ENCODE data around the gene KCNMB2. TPM values are rescaled to one million over a fixed set of nuclear protein-coding genes. Genes with fewer than 3 reads are reported as not detected.

Gene KCNMB2
- polyA plus RNA-seq, 1 donor (not counting 4 experiments of a cell fraction or from before 2014, with no cell fraction given), result not detected

DNA sequence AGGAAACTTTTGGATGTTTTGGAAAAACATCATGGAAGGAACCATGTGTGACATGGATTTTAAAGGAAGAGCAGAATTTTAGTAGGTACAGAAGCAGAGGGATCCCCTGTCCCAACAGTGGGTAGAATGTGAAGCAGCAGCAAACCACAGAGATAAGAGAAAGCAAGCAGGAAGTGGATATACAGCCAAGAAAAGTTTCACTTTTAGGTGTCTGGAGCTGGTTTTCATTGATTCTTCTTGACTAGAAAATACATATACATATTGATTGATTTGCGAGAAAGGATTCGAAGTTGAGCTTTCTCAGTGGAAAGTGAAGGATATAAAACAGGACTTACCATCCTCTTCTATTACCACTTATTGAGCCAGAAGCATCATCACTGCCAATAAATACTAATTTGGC lies 133.5 kb downstream of the KCNMB2 start:
- Histone ChIP-seq H3K27me3 (ENCODE audit: control insufficient read depth, extremely low read depth, insufficient read depth, low read length) (no peaks in the 10 kb centered on the region), H3K36me3 (ENCODE audit: control insufficient read depth in 2 of 2, extremely low read depth in 1 of 2, insufficient read depth in 2 of 2, low read length in 2 of 2) (no peaks in the 10 kb centered on the region), H3K9ac (ENCODE audit: control insufficient read depth, extremely low read depth, insufficient read depth, low read length) (no peak overlapping the region), H3K9me3 (ENCODE audit: control insufficient read depth, low read depth, low read length) (no peaks in the 10 kb centered on the region), H3K9me1 (ENCODE audit: control insufficient read depth, extremely low read depth, insufficient read depth, low read length) (no peaks in the 10 kb centered on the region), H3K4me1 (ENCODE audit: control insufficient read depth, extremely low read depth, insufficient read depth, low read length) (peaks cover 17% of the 10 kb centered on the region), H3K4me2 (ENCODE audit: control insufficient read depth, extremely low read depth, insufficient read depth, low read depth, low read length) (no peak overlapping the region), H3K79me2 (ENCODE audit: control insufficient read depth, insufficient read depth, low read length) (no peaks in the 10 kb centered on the region), H3K27ac (ENCODE audit: control insufficient read depth, insufficient read depth, low read length) (no peak overlapping the region), H2AFZ (ENCODE audit: control insufficient read depth, low read length) (peak overlapping the region; percentile 24), H3K4me3 (ENCODE audit: control insufficient read depth in 2 of 3, extremely low read depth in 1 of 3, insufficient read depth in 2 of 3, low read depth in 1 of 3, low read length in 3 of 3) (no peak overlapping the region), H4K20me1 (ENCODE audit: control insufficient read depth, extremely low read depth, insufficient read depth, low read length) (no peaks in the 10 kb centered on the region)
- TF ChIP-seq, protein P1, sequence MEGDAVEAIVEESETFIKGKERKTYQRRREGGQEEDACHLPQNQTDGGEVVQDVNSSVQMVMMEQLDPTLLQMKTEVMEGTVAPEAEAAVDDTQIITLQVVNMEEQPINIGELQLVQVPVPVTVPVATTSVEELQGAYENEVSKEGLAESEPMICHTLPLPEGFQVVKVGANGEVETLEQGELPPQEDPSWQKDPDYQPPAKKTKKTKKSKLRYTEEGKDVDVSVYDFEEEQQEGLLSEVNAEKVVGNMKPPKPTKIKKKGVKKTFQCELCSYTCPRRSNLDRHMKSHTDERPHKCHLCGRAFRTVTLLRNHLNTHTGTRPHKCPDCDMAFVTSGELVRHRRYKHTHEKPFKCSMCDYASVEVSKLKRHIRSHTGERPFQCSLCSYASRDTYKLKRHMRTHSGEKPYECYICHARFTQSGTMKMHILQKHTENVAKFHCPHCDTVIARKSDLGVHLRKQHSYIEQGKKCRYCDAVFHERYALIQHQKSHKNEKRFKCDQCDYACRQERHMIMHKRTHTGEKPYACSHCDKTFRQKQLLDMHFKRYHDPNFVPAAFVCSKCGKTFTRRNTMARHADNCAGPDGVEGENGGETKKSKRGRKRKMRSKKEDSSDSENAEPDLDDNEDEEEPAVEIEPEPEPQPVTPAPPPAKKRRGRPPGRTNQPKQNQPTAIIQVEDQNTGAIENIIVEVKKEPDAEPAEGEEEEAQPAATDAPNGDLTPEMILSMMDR (optimal IDR thresholded peaks at IDR 0.05 in 1 of 3, IDR thresholded peaks at IDR 0.05 in 1 of 3, conservative IDR thresholded peaks at IDR 0.05 in 1 of 3; ENCODE audit: extremely low read depth in 1 of 3, insufficient read depth in 2 of 3, low read length in 3 of 3), result no peak
- no peak for TF ChIP-seq EZH2 (IDR thresholded peaks at IDR 0.05; ENCODE audit: low read length)
- no peak for DNase-seq (ENCODE audit: low read depth, low spot score)
- FAIRE-seq, result no peak
- dilution Hi-C loops (cut with MboI; ENCODE audit: extremely low pct_ligation_motif_present, low sequenced_read_pairs), result no loop called here

- H3K27ac ChIP-seq (ENCODE audit: control insufficient read depth, insufficient read depth, low read length), result peak overlapping the region; percentile 74
- no peaks in the 10 kb centered on the region for H3K9me1 ChIP-seq (ENCODE audit: control insufficient read depth, extremely low read depth, insufficient read depth, low read length)
- FAIRE-seq, result peak; percentile 44
- no peaks in the 10 kb centered on the region for H4K20me1 ChIP-seq (ENCODE audit: control insufficient read depth, extremely low read depth, insufficient read depth, low read length)
- peak overlapping the region; percentile 55 for H3K9ac ChIP-seq (ENCODE audit: control insufficient read depth, extremely low read depth, insufficient read depth, low read length)
- H3K4me2 ChIP-seq (ENCODE audit: control insufficient read depth, extremely low read depth, insufficient read depth, low read depth, low read length), result peak overlapping the region; percentile 62
- no peaks in the 10 kb centered on the region for H3K27me3 ChIP-seq (ENCODE audit: control insufficient read depth, extremely low read depth, insufficient read depth, low read length)
- H3K9me3 ChIP-seq (ENCODE audit: control insufficient read depth, low read depth, low read length), result no peaks in the 10 kb centered on the region
- H3K79me2 ChIP-seq (ENCODE audit: control insufficient read depth, insufficient read depth, low read length), result no peaks in the 10 kb centered on the region
- peaks cover 17% of the 10 kb centered on the region for H3K4me1 ChIP-seq (ENCODE audit: control insufficient read depth, extremely low read depth, insufficient read depth, low read length)
- peak overlapping the region; percentile 4 for H2AFZ ChIP-seq (ENCODE audit: control insufficient read depth, low read length)
- DNase-seq (ENCODE audit: low read depth, low spot score), result no peak
- TF ChIP-seq, protein P1 (optimal IDR thresholded peaks at IDR 0.05 in 1 of 3, IDR thresholded peaks at IDR 0.05 in 1 of 3, conservative IDR thresholded peaks at IDR 0.05 in 1 of 3; ENCODE audit: extremely low read depth in 1 of 3, insufficient read depth in 2 of 3, low read length in 3 of 3), result no peak
- TF ChIP-seq EZH2 (IDR thresholded peaks at IDR 0.05; ENCODE audit: low read length), result no peak
- peak overlapping the region in 1 of 3 experiments; percentile 2 for H3K4me3 ChIP-seq (ENCODE audit: control insufficient read depth in 2 of 3, extremely low read depth in 1 of 3, insufficient read depth in 2 of 3, low read depth in 1 of 3, low read length in 3 of 3)
- dilution Hi-C loops (cut with MboI; ENCODE audit: extremely low pct_ligation_motif_present, low sequenced_read_pairs), result no loop called here
- no peaks in the 10 kb centered on the region for H3K36me3 ChIP-seq (ENCODE audit: control insufficient read depth in 2 of 2, extremely low read depth in 1 of 2, insufficient read depth in 2 of 2, low read length in 2 of 2)
These were observed 135.1 kb downstream of the KCNMB2 start for GRCh38 chr3:178671377-178671776.

All from keratinocyte (primary cell).